GM12878 (cell line): Measurements from ENCODE around the gene CCL14. TPM values are rescaled to one million over a fixed set of nuclear protein-coding genes. Genes with fewer than 3 reads are reported as not detected.

ENCODE experiments used
- ATAC-seq: fragments of 200-7000 bp; cut with Tn5 transposase; 3 replicates; pipeline ENCODE4 v1.9.1; 2020; ENCODE audit warnings: mild to moderate bottlenecking, moderate library complexity
- BruUV-seq: library from RNA; stranded (reverse); fragments of 400-500 nt; replicated peaks from 2 replicates; lab custom pipeline; 2021; lab: Mats Ljungman, UMichigan
- CTCF ChIA-PET: fragments of 300-600 bp; sonication (Branson Sonifier 250); formaldehyde crosslinking; extraction: SDS; loops from one replicate; lab custom pipeline; 2021; ENCODE audit warnings: inconsistent platforms; lab: Yijun Ruan, JAX
- POLR2A ChIA-PET: fragments of 350-600 bp; formaldehyde crosslinking; extraction: SDS; loops from one replicate; lab custom pipeline; 2021; ENCODE audit warnings: inconsistent platforms; lab: Charles Lee
- RAD21 ChIA-PET: fragments of 300-600 bp; sonication (Branson Sonifier 250); formaldehyde crosslinking; loops from one replicate; lab custom pipeline; 2023; ENCODE audit warnings: antibody characterized with exemption; ENCODE audit not compliant: unreplicated experiment; lab: Charles Lee
- SMC1A ChIA-PET: fragments of 300-600 bp; sonication (Branson Sonifier 250); formaldehyde crosslinking; loops from one replicate; lab custom pipeline; 2023; ENCODE audit not compliant: unreplicated experiment, uncharacterized antibody; lab: Charles Lee
- DNase-seq: peaks from one replicate; pipeline ENCODE4 v3.0.0-alpha.2; 2011; ENCODE audit warnings: low read depth, low spot score
- FAIRE-seq: peaks from 3 replicates; lab custom pipeline; 2011; peaks lifted over from hg19 to GRCh38; lab: Jason Lieb, UNC
- H2AFZ ChIP-seq: 2 replicates; pipeline ENCODE4 v1.6.0; 2011; ENCODE audit warnings: low read depth, low read length, control low read depth; ENCODE audit not compliant: control insufficient read depth
- H3K27ac ChIP-seq: 2 replicates; pipeline ENCODE4 v1.5.1; 2011; ENCODE audit warnings: control low read depth; ENCODE audit not compliant: control insufficient read depth, insufficient read depth
- H3K27me3 ChIP-seq, 2 experiments: replicated peaks in 1 of 2; 2 replicates each; pipeline versions ENCODE4 v1.6.0 to v1.6.1; 2011; ENCODE audit warnings: low read length in 1 of 2; ENCODE audit not compliant: control insufficient read depth in 2 of 2, insufficient read depth in 2 of 2
- H3K36me3 ChIP-seq, 2 experiments: 2 replicates each; pipeline ENCODE4 v1.5.1; 2011; ENCODE audit warnings: low read length in 1 of 2; ENCODE audit not compliant: control insufficient read depth in 2 of 2, insufficient read depth in 2 of 2
- H3K4me1 ChIP-seq: 2 replicates; pipeline ENCODE4 v1.6.1; 2011; ENCODE audit warnings: mild to moderate bottlenecking, low read length, moderate library complexity, mixed read lengths; ENCODE audit not compliant: control insufficient read depth, insufficient read depth
- H3K4me2 ChIP-seq: 2 replicates; pipeline ENCODE4 v1.6.0; 2011; ENCODE audit warnings: control low read depth; ENCODE audit not compliant: control insufficient read depth, insufficient read depth
- H3K4me3 ChIP-seq: fragments of 200-600 bp; sonication (generic); 2 replicates; pipeline ENCODE4 v1.5.1; 2016
- H3K79me2 ChIP-seq: 2 replicates; pipeline ENCODE4 v1.6.0; 2011; ENCODE audit warnings: low read length; ENCODE audit not compliant: control insufficient read depth, insufficient read depth
- H3K9ac ChIP-seq: 2 replicates; pipeline ENCODE4 v1.8.0; 2011; ENCODE audit warnings: low read length, control low read depth, mixed read lengths; ENCODE audit not compliant: control insufficient read depth, insufficient read depth
- H3K9me3 ChIP-seq: replicated peaks from 3 replicates; pipeline ENCODE4 v1.5.1; 2011; ENCODE audit warnings: mild to moderate bottlenecking, low read length; ENCODE audit not compliant: control insufficient read depth, insufficient read depth
- H4K20me1 ChIP-seq: 2 replicates; pipeline ENCODE4 v1.6.0; 2011; ENCODE audit not compliant: control insufficient read depth, insufficient read depth
- ELK1 ChIP-seq: IDR thresholded peaks from 2 replicates; pipeline ENCODE4 v1.6.1; 2012; ENCODE audit warnings: low read depth, low read length, improper control_type of control experiment
- HDGF ChIP-seq: fragments of 450-650 bp; IDR thresholded peaks from 2 replicates; pipeline ENCODE4 v1.6.1; 2016; ENCODE audit warnings: antibody characterized with exemption
- PRDM15 ChIP-seq: fragments of 450-650 bp; formaldehyde crosslinking; IDR thresholded peaks from 2 replicates; pipeline ENCODE4 v1.4.0; 2020; ENCODE audit warnings: mild to moderate bottlenecking, moderate library complexity
- RELA ChIP-seq: fragments of 450-650 bp; IDR thresholded peaks from 2 replicates; pipeline ENCODE4 v1.8.0; 2014; ENCODE audit warnings: borderline replicate concordance; ENCODE audit not compliant: partially characterized antibody
- ZNF207 ChIP-seq: fragments of 450-650 bp; IDR thresholded peaks from 2 replicates; pipeline ENCODE4 v1.6.1; 2014; ENCODE audit warnings: antibody characterized with exemption, mild to moderate bottlenecking, borderline replicate concordance
- WGBS: methylation state at CpG from one replicate; pipeline ENCODE4 v1.1.6; 2016; ENCODE audit warnings: low lambda C conversion rate; ENCODE audit not compliant: insufficient replicate concordance, insufficient coverage; ENCODE audit errors: missing lambda C conversion rate; 5-methylcytosine and 5-hydroxymethylcytosine counted together
- in situ Hi-C: fragments of 300-500 bp; cut with MboI; formaldehyde crosslinking; loops from 9 replicates; pipeline ENCODE4 v1.14.3; 2018; ENCODE audit warnings: mixed read lengths
- intact Hi-C: fragments of 100-400 bp; cut with micrococcal nuclease; formaldehyde crosslinking; loops from one replicate; pipeline ENCODE4 v1.14.2; 2022; ENCODE audit not compliant: unreplicated experiment
- polyA plus RNA-seq, 11 experiments: library from polyadenylated mRNA; depleted of rRNA in 4 of 11; unstranded in 6 of 11; stranded (reverse) in 5 of 11; fragments of >200 nt; fragmentation: Nextera tagmentation in 4 of 11; fragmentation: Illumina TruSeq in 1 of 11; extraction: Ambion mirVana in 4 of 11; extraction: Trizol in 1 of 11; gene quantifications; 1 replicate in 1 of 11; 2 replicates in 10 of 11; pipeline versions ENCODE4 v1.2.1 to v1.2.3, GENCODE V29; 2011 to 2016; ENCODE audit warnings: inconsistent platforms in 2 of 11, missing spikeins in 2 of 11, low read depth in 1 of 11
- total RNA-seq, 4 experiments: library from RNA; depleted of rRNA in 3 of 4; stranded (reverse); fragments of >200 nt in 3 of 4; fragmentation: Illumina TruSeq in 1 of 4; extraction: Trizol in 1 of 4; gene quantifications; 2 replicates each; pipeline versions ENCODE4 v1.2.1 to v1.2.3, GENCODE V29; 2013 to 2021

Gene CCL14
- total and polyA plus RNA-seq, 10 of the 15 experiments (the other 5 are each of a cell fraction or from before 2014, with no cell fraction given) = not detected

- intact Hi-C loops (no loop called here), in situ Hi-C loops (no loop called here)
- Histone ChIP-seq H3K4me3 (no peak overlapping the region), H3K79me2 (no peaks in the 10 kb centered on the region), H4K20me1 (no peaks in the 10 kb centered on the region), H3K36me3 (no peaks in the 10 kb centered on the region), H3K27me3 (no peaks in the 10 kb centered on the region; a peak in 1 of 4 replicates), H2AFZ (no peak overlapping the region), H3K27ac (no peak overlapping the region), H3K9ac (no peak overlapping the region), H3K9me3 (no peaks in the 10 kb centered on the region; the same call in 2 of the 3 replicates), H3K4me1 (no peaks in the 10 kb centered on the region), H3K4me2 (no peak overlapping the region)
- ChIA-PET POLR2A (no interaction called here), RAD21 (no interaction called here), CTCF (interaction anchor here (0.5 to 1.9 kb wide), 3 partner anchors 48 to 95 kb away, joined by 3 to 4 read pairs (median 3); no protein-coding TSS in a partner anchor), SMC1A (interaction anchor here (2.4 kb wide), 1 partner anchor 9 kb away, joined by 8 read pairs; no protein-coding TSS in a partner anchor)
- 49% methylated on average over 6 of the region's 6 CpGs for WGBS
- ATAC-seq (no peak), DNase-seq (no peak), FAIRE-seq (no peak)
- TF ChIP-seq HDGF (no peak), ELK1 (no peak), ZNF207 (no peak), RELA (no peak), PRDM15 (CRISPR knock-in tag) (no peak)
- BruUV-seq = no TSS peak
Observed at GRCh38 chr17:36024106-36024869, 37.8 kb upstream of the CCL14 start.
